Activated CD8-positive, alpha-beta T cell treated with anti-CD3 and anti-CD28 coated beads for 36 hours (primary cell): ENCODE measurements around the gene CLCA1. TPM values are rescaled to one million over a fixed set of nuclear protein-coding genes. Genes with fewer than 3 reads are reported as not detected.

Experiments used
- ATAC-seq: fragments of 200-7000 bp; cut with Tn5 transposase; one replicate; pipeline ENCODE4 v1.10.0; 2021; ENCODE audit warnings: mild to moderate bottlenecking, moderate library complexity
- CTCF ChIA-PET: fragments of 350-600 bp; sonication (Branson Sonifier 250); formaldehyde crosslinking; loops from one replicate; lab custom pipeline; 2021; ENCODE audit warnings: antibody characterized with exemption; lab: Charles Lee
- POLR2A ChIA-PET: fragments of 350-600 bp; sonication (Branson Sonifier 250); formaldehyde crosslinking; loops from one replicate; lab custom pipeline; 2021; ENCODE audit warnings: antibody characterized with exemption; lab: Charles Lee
- DNase-seq: peaks from one replicate; pipeline ENCODE4 v3.0.0-alpha.2; 2020
- H3K27ac Mint-ChIP-seq: one replicate; pipeline ENCODE4 v1.8.0; 2021; ENCODE audit warnings: mild to moderate bottlenecking, mixed read lengths
- H3K27me3 Mint-ChIP-seq: one replicate; pipeline ENCODE4 v1.8.0; 2021; ENCODE audit warnings: mixed read lengths
- H3K36me3 Mint-ChIP-seq: one replicate; pipeline ENCODE4 v1.8.0; 2021; ENCODE audit warnings: low read depth, mixed read lengths
- H3K4me1 Mint-ChIP-seq: one replicate; pipeline ENCODE4 v1.8.0; 2021; ENCODE audit warnings: low read depth, mixed read lengths
- H3K4me3 Mint-ChIP-seq: one replicate; pipeline ENCODE4 v1.8.0; 2021; ENCODE audit warnings: mild to moderate bottlenecking, moderate library complexity, mixed read lengths
- H3K9me3 Mint-ChIP-seq: one replicate; pipeline ENCODE4 v1.8.0; 2021; ENCODE audit warnings: mixed read lengths
- CTCF ChIP-seq: fragments of 200-600 bp; IDR thresholded peaks from one replicate; pipeline ENCODE4 v1.8.0; 2022; ENCODE audit warnings: antibody characterized with exemption, mild to moderate bottlenecking
- intact Hi-C: fragments of 100-400 bp; cut with micrococcal nuclease; formaldehyde crosslinking; loops from one replicate; pipeline ENCODE4 v1.10.0; 2022
- total RNA-seq, 2 experiments: library from RNA; stranded (reverse); gene quantifications; one replicate each; pipeline ENCODE4 v1.2.3, GENCODE V29; 2021

CLCA1 gene
- total RNA-seq, 2 experiments from 2014 or later, result not detected

- H3K27me3 Mint-ChIP-seq, result peaks cover 1% of the 10 kb centered on the region
- CTCF ChIA-PET, result interaction anchor here (0.8 to 7.8 kb wide), 7 partner anchors 14 to 236 kb away, joined by 3 to 67 read pairs (median 5); partner anchors contain the start of gene SH3GLB1
- intact Hi-C loops, result loop anchor here (10.0 kb wide), 1 partner anchor 199 kb away; the partner anchor contains the start of gene SH3GLB1
- TF ChIP-seq CTCF, result no peak
- H3K4me1 Mint-ChIP-seq, result peaks cover 8% of the 10 kb centered on the region
- no peaks in the 10 kb centered on the region for H3K9me3 Mint-ChIP-seq
- ATAC-seq (no peak), DNase-seq (no peak)
- no peak overlapping the region for H3K4me3 Mint-ChIP-seq
- H3K27ac Mint-ChIP-seq, result no peak overlapping the region
- POLR2A ChIA-PET, result no interaction called here
- H3K36me3 Mint-ChIP-seq, result no peaks in the 10 kb centered on the region
These were observed 36.8 kb downstream of the CLCA1 start for GRCh38 chr1:86505564-86505902.

- peak; percentile 36 for DNase-seq
- H3K27me3 Mint-ChIP-seq, result peaks cover 1% of the 10 kb centered on the region
- peak; percentile 50 for TF ChIP-seq CTCF
- intact Hi-C loops, result loop anchor here (10.0 kb wide), 1 partner anchor 197 kb away; the partner anchor contains the start of gene SH3GLB1
- CTCF ChIA-PET, result interaction anchor here (0.6 to 5.3 kb wide), 13 partner anchors 8 to 180 kb away, joined by 3 to 47 read pairs (median 3); no protein-coding TSS in a partner anchor
- ATAC-seq, result peak; percentile 47
- no peak overlapping the region for H3K27ac Mint-ChIP-seq
- POLR2A ChIA-PET, result interaction anchor here (1.2 kb wide), 1 partner anchor 196 kb away, joined by 3 read pairs; the partner anchor contains the start of gene SH3GLB1
- H3K9me3 Mint-ChIP-seq, result no peaks in the 10 kb centered on the region
- H3K4me3 Mint-ChIP-seq, result no peak overlapping the region
- H3K36me3 Mint-ChIP-seq, result no peaks in the 10 kb centered on the region
- peaks cover 4% of the 10 kb centered on the region for H3K4me1 Mint-ChIP-seq
These were observed 39.3 kb downstream of the CLCA1 start for GRCh38 chr1:86507935-86508582.

GRCh38 chr1:86508583-86508969, 39.8 kb downstream of the CLCA1 start:
- H3K4me1 Mint-ChIP-seq, result peaks cover 3% of the 10 kb centered on the region
- TF ChIP-seq CTCF, result no peak
- no peaks in the 10 kb centered on the region for H3K9me3 Mint-ChIP-seq
- H3K27ac Mint-ChIP-seq, result no peak overlapping the region
- intact Hi-C loops, result loop anchor here (10.0 kb wide), 1 partner anchor 196 kb away; the partner anchor contains the start of gene SH3GLB1
- H3K27me3 Mint-ChIP-seq, result peaks cover 1% of the 10 kb centered on the region
- DNase-seq (no peak), ATAC-seq (no peak)
- POLR2A ChIA-PET, result no interaction called here
- H3K4me3 Mint-ChIP-seq, result no peak overlapping the region
- CTCF ChIA-PET, result interaction anchor here (0.6 to 5.3 kb wide), 9 partner anchors 8 to 129 kb away, joined by 3 to 47 read pairs (median 5); no protein-coding TSS in a partner anchor
- H3K36me3 Mint-ChIP-seq, result no peaks in the 10 kb centered on the region

- Mint-ChIP-seq H3K27me3 (no peaks in the 10 kb centered on the region), H3K27ac (no peak overlapping the region)
- intact Hi-C loops, result no loop called here
These were observed 46.9 kb downstream of the CLCA1 start for GRCh38 chr1:86515597-86515996.

More at GRCh38 chr1:86515597-86515996, 46.9 kb downstream of the CLCA1 start:
- Mint-ChIP-seq H3K36me3 (no peaks in the 10 kb centered on the region), H3K9me3 (no peaks in the 10 kb centered on the region), H3K4me1 (no peaks in the 10 kb centered on the region), H3K4me3 (no peak overlapping the region)
- no peak for TF ChIP-seq CTCF
- DNase-seq (no peak), ATAC-seq (no peak)
- CTCF ChIA-PET, result interaction anchor here (0.9 to 2.2 kb wide), 2 partner anchors 9 to 16 kb away, joined by 3 to 11 read pairs; no protein-coding TSS in a partner anchor
- POLR2A ChIA-PET, result no interaction called here
